ENCODE measurements around the gene CTSF.

- TF ChIP-seq, protein P1, sequence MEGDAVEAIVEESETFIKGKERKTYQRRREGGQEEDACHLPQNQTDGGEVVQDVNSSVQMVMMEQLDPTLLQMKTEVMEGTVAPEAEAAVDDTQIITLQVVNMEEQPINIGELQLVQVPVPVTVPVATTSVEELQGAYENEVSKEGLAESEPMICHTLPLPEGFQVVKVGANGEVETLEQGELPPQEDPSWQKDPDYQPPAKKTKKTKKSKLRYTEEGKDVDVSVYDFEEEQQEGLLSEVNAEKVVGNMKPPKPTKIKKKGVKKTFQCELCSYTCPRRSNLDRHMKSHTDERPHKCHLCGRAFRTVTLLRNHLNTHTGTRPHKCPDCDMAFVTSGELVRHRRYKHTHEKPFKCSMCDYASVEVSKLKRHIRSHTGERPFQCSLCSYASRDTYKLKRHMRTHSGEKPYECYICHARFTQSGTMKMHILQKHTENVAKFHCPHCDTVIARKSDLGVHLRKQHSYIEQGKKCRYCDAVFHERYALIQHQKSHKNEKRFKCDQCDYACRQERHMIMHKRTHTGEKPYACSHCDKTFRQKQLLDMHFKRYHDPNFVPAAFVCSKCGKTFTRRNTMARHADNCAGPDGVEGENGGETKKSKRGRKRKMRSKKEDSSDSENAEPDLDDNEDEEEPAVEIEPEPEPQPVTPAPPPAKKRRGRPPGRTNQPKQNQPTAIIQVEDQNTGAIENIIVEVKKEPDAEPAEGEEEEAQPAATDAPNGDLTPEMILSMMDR (IDR thresholded peaks at IDR 0.05) = no peak
- no peak for TF ChIP-seq POLR2A (IDR thresholded peaks at IDR 0.05)
- TF ChIP-seq POLR2AphosphoS5 (IDR thresholded peaks at IDR 0.05) = no peak
These were observed 29.1 kb downstream of the CTSF start for GRCh38 chr11:66539170-66539869.
